ENCODE measurements around the gene NELFA.

The NELFA gene

DNA sequence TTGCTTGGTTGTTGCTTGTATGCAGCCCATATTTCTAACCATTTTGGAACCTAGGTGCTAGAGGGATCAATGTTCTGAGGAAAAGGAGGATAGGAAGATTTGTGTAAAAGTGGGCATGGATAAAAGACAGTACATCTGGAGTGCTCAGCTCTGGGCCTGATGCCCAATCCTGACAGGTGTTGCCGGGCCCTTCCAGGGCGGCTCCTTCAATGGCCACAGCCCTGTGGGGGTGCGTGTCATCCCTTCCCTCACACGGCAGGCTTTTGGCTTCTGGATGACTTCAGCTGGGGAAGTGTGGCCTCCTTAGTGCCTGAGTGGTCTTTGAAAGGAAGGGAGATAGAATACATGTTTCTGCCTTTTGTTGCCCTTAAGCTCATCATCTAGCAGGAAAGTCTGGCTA is 47.2 kb downstream of the NELFA start:
- DNase-seq, result no peak

DNA sequence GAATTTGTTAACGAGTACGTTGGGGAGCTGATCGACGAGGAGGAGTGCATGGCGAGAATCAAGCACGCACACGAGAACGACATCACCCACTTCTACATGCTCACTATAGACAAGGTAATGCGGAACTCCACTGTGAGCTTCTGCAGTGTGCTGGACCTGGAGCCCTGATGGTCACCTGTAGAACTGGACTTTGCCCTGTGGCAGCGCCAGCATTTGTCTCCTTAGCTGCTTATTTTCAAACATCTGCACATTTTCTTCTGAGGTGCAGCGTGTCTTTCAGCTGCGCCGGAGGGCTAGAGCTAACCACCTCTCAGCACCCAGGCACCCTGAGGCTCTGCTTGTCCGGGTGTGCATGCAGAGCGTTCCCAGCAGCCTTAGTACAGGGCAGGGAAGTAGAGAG is 47.7 kb downstream of the NELFA start:
- DNase-seq, result no peak

DNA sequence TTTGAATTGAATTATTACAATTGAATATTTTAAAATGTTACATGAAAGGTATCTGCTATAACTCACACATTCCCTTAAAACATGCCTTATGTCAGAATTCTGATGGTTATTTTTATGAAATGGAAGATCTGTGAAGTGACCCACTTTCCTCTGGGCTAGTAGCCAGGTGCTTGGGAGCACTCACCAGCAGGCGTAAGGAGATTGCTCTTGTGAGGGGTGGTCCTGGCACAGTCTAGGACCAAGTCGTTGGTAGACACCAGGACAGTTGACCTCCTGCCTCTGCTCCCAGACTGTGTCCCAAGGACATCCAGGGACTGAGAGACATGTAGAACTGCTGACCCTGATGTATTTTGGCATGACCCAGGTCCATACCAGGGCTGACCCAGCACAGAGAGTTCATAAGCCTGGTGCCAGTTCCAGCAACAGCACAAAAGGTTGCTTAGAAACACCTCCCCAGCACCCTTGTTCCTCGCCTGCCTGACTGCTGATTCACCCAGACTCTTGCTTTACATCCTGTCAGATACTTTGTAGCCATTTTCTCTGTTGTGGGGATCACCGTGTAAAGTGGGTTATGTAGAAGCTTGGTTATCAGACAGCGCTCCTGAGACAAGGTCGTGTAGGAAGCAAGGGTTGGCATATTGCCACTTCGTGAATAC is 48.5 kb downstream of the NELFA start:
- no peak for DNase-seq

DNA sequence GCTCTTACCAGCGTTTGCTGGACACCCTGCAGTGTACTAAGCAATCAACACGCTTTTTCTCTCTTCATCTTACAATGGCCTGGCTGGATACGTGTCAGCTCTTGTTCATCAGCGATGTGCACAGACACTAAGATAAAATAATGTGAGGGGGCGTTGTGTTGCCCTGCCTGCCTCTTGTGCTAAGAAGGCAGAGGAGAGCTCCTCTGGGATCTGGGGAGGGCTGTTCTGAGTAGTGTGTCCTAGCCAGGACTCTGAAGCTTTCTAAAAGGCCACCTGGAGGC is 49.7 kb downstream of the NELFA start:
- no peak for DNase-seq

DNA sequence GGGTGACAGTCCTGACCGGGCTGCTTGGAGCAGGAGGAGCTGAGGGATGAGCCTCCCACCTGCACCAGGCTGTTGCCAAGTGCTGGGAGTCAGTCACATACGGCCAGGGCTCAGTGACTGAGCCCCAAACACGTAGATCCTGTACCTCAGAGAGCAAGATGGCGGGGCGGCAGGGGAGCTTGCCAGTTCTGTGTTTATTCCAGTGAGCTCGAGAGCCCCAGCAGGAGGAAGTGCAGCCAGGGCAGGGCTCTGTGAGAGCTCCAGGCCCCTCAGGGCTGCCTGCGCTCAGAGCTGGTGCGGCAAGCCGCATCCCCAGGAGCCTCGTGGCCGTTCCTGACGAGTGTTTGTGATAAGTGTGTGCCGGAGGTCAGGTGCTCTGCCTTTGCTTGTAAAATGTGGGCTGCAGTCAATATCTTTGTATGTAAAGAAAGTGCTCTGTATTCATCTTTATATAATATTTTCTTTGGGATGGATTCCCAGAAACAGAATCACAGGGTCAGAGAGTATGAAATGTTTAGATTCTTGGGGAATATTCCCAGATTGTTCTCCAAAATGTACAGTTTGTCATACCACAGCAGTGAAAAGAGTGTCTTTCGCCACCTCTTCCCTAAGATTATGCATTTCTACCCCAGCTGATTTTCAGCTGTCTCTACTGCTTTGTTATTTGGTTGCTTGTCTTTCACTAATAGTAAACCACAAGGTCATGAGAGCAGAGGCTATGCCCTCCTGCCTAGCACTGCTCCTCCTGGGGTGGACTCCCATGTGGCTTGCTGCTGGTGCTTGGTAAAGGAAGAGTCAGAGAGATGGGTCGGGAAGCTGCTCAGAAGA is 50.3 kb downstream of the NELFA start:
- DNase-seq, result no peak

DNA sequence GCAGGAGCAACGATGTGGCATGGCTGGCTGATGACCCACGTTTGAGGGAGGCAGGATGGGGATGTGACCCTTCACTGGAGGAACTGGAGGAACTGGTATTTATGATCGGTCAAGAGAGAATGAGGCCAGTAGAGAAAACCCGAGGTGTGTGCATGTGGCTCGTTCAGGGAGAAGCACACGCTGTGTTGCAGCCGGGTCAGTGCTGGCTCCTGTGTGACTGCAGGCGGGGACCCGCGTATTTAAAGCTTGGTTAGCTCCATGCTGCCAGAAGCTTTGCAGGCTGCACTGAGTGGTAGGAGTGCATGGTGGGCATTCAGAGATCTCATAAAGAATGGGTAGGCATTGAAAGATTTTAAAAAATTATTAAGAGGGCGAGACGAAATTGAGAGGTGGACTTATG is 52.1 kb downstream of the NELFA start:
- no peak for DNase-seq

DNA sequence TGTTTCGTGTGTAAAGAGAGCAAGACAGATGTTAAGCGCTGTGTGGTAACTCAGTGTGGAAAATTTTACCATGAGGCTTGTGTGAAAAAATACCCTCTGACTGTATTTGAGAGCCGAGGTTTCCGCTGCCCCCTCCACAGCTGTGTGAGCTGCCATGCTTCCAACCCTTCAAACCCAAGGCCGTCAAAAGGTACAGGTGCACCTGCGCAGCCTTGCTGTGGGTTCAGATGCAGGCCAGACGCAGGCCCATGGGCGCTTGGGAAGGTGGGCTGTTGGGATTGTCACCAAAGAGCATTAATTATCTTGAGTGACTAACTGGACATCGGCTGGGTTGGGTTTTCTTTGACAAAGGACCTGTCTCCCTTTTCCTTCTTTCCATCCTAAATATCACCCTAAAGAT is 55.4 kb downstream of the NELFA start:
- no peak for DNase-seq

DNA sequence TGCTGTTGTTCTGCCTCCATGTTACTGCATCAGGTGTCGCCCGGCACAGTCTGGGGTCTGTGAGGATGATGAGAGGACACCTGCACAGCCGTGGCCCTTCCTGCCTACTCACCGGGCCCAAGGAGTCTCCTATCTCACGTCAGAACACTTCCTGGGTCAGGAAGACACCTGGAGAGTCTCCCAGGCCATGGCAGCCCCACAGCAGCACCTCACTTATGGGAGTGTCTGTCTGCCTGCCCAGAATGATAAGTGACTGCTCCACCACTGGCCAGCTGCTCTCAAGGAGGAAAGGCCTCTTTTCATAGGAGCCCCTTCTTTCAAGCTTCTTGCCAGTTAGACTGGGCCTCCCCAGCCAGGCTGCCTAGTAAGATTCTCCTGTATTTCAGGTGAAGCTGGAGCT is 56.1 kb downstream of the NELFA start:
- DNase-seq, result no peak

DNA sequence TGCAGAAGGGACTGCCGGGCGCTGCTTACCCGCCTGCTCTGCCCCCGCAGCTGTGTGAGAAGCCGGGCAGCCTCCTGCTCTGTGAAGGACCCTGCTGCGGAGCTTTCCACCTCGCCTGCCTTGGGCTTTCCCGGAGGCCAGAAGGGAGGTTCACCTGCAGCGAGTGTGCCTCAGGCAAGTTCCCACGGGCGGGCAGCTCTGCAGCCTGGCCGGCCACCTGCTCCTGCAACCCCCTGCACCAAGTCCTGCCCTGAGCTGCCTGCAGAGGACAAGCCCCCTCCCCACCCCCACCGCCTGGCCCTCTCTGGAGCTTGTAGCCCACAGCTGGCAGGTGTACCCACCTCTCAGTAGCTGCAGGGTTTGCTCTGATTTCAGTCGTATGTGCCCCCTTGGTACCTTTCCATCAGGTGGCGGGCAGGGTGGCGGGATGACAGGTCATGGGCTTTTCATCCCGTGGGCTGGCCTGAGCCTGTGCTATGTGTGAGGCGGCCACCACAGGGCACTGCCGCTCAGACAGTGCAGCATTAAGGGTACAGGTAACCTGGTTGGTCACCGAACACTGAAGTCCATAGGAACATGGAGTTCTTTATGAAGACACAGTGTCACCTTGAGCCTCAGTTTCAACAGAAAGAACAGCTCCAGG is 56.6 kb downstream of the NELFA start:
- DNase-seq, result no peak

DNA sequence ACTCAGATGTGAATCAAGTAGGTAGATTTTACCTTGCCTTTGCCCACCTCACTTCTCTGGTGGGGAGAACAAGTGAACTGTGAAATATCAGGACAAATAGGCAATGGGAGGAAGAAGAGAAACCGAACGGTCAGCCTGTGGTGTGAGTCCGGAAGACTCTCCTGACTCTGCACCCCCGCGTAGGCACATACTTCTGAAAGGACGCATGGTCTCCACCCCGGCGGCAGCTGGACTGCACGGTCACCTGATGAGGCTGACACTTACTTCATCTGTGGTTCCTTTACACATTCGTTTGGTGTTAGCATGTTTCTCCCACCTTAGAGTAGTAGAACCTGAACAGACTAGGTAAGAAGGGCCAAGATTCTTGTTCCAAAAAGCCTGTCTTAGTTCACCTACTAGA is 58.4 kb downstream of the NELFA start:
- DNase-seq, result no peak

DNA sequence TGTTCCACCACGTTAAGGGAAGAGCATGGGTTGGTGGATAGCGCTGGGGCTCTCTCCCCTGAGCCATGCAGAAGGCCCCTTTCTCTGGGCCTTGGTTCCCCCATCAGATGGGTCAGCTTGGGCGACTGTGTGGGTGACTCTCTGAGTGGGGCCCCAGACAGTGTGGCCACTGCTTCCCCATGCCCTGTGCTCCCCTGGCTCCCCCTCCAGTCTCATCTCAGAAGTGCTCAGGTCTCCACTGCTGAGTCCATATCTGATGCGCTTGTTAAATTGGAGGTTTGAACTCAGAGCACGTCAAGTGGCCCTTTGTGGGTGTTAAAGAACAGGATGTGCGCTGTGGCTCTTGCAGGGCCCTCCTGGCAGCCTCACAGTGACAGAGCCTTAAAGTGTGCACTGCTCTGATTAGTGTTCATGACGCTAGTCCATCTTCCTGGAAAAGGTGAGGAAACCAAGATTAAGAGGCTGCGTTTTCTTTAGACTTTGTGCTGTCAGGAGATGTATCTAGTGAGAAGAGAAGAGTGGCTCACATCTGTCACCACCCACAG is 59.8 kb downstream of the NELFA start:
- no peak for DNase-seq

DNA sequence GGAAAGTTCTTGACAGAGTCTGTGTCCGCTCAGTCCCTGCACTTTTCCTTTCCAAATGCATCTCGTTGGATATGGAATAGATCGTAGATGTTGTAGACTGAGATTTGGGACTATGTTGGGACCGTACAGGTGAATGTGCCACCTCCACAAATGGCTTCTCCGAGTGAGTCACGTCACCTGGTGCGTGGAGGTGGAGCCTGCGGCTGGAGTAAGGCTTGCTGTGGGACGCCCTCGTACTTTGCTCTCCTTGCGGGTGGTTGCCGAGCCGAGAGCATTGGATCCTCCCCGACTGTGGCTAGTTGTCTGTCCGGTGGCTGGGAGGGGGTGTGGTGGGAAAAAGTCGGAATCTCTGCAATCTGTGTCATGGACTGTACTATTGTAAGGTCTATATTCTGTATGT is 60.5 kb downstream of the NELFA start:
- no peak for DNase-seq

DNA sequence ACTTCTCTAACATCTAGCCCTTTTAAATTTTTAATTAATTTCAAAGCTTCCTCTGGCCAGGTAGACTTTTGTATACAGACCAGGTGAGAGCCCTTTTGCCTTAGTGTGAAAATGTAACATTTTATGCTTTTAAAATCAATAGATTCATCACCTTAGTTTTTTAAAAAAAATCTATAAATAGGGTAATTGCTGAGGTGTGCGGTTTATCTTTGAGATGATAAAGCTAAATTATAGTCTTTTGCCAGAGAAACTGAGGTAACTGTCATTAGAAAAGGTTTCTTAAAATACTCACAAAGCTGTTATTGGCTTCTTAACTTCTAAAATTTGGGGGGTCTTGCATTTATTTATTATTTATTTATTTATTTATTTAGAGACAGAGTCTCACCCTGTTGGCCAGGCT is 62.9 kb downstream of the NELFA start:
- DNase-seq, result no peak

DNA sequence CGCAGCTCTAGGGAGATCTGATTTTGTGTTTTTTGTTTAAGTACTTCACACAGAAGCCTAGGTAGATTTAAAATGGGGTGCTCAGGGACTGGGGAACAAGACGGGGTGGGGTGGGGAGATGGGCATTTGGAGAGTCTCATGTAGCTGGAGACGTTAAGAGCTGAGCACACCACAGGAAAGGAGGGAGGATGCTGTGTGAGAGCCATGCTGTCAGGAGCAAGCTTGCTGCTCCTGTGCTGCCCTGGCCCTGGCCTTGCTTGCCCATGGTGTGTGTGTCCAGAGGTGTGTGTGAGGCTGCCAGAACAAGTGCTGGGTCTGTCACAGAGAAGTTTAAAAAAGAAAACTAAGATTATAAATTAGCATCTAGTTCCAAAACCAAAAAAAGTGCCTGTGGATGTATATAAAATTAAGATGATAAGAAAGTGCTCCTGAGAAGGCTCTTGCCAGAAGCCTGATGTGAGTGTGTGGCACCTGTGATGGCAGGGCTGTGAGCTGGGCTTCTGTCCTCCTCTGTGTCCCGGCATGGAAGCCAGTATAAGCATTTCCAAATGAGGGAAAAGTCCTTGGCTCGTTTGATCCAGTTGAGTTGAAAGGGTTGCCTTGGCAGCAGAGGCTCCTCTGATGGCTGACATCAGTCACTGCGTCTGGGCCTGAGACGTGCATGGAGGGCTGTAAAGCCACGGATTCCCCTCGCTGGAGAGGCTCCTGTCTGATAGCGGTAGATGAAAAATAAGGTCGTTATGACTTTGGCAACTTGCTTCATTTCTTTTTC is 63.5 kb downstream of the NELFA start:
- no peak for DNase-seq

DNA sequence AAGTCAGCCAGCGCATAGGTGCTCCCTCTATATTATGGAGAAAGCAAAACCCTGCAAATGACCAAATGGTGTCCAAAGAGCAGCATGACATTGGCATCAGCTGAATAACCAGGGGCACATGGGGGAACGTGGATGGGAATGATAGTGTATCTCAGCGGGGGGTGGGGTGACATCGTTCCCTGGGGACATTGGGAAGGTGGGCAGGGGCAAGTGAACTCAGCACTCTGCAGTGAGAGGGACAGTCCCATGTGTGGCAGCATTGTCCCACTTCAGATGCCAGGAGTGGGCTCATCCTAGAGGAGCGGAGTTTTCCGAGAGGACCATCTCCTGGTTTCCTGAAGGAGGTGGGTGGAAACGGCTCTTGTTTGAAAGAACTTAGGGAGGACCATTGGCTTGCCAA is 64.8 kb downstream of the NELFA start:
- DNase-seq, result no peak

DNA sequence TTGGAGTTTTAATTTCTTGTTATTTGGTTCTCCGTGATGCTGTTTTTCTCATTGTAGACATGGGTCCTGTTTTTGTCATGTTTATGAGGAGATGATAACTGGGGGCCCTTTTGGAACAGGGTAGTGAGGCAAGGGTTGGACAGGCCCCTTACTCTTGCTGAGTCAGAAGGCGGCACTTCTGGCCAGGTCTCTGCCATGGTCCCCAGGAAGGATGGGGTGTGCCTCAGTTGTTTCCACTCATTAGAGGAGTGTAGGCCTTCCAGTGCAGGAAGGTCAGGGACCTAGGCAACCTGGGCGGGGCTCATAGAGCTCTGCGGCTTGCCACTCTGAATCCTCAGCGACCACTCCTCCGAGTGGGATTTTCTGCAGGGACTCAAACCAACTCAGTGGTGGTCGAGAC is 68.2 kb downstream of the NELFA start:
- DNase-seq, result no peak

DNA sequence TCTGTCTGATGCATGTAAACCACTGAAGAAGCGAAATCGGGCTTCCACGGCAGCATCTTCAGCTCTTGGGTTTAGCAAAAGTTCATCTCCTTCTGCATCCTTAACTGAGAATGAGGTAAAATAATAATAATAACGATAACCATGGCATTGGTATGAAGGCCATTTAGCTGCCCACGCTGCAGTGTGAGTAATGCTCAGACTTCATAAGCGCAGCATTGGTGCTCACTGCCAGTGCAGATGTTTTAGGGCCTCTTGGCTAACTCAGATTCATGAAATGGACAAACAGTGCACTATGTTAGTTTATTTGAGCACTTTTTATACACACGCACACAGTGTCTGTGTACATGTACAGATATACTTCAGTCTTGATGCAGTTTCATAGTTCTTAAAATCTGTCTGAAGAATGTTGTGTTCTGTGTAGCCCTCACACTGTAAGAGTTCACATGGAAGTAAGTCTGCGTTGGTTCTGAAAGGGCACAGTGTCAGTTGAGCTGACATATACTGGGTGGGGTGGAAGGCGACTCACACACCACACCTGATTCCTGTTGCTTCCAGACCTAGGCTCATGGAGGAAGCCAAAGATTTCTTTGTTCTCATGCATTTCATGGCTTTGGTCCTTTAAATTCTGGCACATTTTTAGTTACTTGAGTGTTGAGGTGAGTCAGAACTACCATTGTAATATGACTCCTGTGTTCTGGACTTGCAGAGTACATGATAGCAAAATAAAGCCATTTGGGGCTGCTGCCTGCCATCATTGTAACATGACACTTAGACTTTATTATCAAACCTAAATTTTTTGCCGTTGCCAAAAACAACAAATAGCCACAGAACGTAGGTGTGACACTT is 68.9 kb downstream of the NELFA start:
- no peak for DNase-seq

DNA sequence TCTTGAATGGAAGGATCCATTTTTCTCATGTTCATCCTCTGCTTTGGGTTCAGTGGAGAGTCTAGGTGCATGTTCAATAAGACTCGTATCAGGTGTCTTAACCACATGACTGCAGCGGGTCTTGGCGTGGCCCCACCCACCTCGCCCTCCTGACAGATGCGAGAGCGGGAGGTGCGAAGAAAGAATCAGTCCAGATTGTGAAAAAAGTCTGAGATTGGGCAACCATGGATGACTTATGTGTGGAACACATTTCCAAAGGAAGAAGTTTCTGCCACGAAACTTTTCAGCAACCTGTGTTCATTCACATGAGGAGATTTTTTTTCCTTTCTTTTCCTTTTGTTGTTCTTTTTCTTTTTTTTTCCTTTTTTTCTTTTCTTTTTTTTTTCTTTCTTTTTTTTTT is 70.7 kb downstream of the NELFA start:
- no peak for DNase-seq

DNA sequence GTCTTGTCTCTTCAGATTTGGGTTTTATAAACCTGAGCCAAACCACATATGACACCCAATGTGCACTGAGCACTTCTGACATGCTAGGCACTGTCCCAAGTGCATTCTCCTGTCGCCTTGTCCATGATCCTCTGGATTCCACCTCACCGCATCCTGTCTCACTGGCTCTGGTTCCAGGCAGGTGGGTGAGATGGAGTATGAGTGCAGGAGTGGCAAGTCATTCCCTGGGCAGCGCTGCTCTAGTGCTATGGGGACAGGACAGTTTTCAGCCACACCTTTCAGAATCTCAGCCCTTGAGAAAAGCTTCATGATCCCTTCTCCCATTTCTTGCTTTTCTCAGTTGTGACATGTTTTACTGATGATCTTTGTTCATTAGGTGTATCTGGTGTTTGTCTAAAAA is 71.2 kb downstream of the NELFA start:
- DNase-seq, result no peak

DNA sequence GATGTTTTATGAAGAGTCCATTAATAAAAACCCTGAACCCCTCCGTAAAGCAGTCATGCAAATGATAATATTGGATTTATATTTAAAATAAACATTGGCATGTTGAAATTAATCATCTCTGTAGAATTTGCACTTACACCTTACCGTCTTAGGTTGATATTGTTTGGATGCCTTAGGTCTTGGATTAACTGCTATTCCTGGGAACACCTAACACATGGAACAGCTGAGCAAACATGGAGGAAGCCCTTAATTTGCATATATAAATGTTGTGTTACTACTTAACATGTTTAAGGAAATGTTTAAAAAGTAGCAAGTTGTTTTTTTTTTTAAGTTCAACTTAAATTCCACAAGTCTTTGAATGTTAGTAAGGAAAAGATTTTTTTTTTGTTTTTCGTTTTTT is 75.1 kb downstream of the NELFA start:
- no peak for DNase-seq

DNA sequence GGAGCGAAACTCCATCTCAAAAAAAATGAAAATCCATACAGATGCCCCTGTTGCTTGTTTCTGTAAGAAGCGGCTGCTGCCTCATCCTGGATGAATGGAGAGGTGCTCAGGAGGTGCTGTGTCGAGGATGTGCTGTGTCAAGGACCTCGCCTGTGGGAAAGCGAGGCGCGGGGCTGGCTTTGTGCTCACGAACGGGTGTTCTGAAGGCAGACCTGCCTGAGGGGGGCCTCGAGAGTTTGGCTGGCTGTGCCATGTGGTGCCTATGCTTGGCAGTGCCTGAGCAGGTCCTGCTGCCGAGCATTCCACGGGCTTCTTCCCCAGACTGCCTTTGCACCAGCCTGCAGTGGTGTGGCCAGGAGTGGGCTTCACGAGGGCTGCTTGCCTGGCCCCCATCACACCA is 76.0 kb downstream of the NELFA start:
- no peak for DNase-seq
